ENCODE results near the gene GALNT4.

DNA sequence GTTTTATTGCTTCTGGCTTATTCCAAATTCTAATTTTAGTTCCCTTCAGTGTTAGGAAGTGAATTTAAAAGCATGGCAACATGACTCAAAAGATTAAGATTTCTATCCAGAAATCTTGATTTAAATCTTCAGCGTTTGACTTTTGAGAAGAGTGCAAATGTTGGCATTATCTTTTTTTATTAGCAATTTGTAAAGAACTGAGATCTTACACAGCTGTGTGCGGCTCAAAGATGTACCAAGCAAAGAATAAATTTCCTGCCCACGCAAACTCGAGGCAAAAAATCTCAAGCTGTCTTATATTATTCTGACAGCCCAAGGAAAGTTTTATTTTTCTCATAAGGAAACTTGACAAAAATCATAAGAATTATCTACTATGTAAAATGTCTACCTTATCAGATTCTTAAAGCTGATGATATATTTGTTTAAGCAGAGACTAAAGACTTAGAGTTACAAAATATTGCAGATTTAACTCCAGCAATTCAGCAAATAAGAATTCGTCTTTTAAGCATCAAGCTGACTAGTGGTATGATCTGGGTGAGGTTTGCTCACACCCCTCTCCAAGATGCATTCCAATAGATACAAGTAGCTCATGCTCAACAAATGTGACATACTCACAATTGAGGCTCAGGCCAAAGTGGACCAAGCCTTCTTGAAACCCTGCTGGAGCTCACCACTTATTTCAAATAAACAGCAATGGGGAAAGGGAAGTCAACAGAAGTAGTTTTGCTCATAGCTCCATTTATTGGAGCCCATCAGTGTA lies 48.6 kb upstream of the GALNT4 start:
- TF ChIP-seq CTCF (conservative IDR thresholded peaks at IDR 0.05 in 1 of 2, IDR thresholded peaks at IDR 0.05 in 1 of 2; ENCODE audit: low read depth in 1 of 2, low read length in 2 of 2) = no peak
- TF ChIP-seq EZH2 (IDR thresholded peaks at IDR 0.05; ENCODE audit: low read length, missing control alignments) = no peak
